NCI-H1048 (cell line): ENCODE results near the gene ANO2.

Experiments
- DNase-seq: peaks from one replicate; lab custom pipeline; 2025; lab: John Stamatoyannopoulos, UW

The ANO2 gene

GRCh38 chr12:5964913-5965900 lies 20.1 kb upstream of the ANO2 start:
- no peak for DNase-seq

GRCh38 chr12:5963515-5963914 lies 18.5 kb upstream of the ANO2 start:
- DNase-seq, result no peak

GRCh38 chr12:5960783-5961182 lies 15.7 kb upstream of the ANO2 start:
- no peak for DNase-seq

- DNase-seq, result no peak
These were observed 11.9 kb upstream of the ANO2 start for GRCh38 chr12:5956987-5957386.

GRCh38 chr12:5954661-5955060 lies 9.6 kb upstream of the ANO2 start:
- no peak for DNase-seq

GRCh38 chr12:5953835-5954586 lies 9.0 kb upstream of the ANO2 start:
- DNase-seq, result no peak

- no peak for DNase-seq
These were observed 7.0 kb upstream of the ANO2 start for GRCh38 chr12:5952031-5952430.

GRCh38 chr12:5948696-5949095 lies 3.6 kb upstream of the ANO2 start:
- DNase-seq, result no peak

- DNase-seq, result no peak
These were observed 1.9 kb upstream of the ANO2 start for GRCh38 chr12:5947006-5947405.

GRCh38 chr12:5946388-5946787 lies 1.3 kb upstream of the ANO2 start:
- DNase-seq, result no peak

- no peak for DNase-seq
These were observed 380 bp downstream of the ANO2 start for GRCh38 chr12:5944688-5945070.

GRCh38 chr12:5944053-5944452 lies 1.0 kb downstream of the ANO2 start:
- no peak for DNase-seq

GRCh38 chr12:5941907-5942306 lies 3.2 kb downstream of the ANO2 start:
- no peak for DNase-seq

GRCh38 chr12:5927732-5928516 lies 17.1 kb downstream of the ANO2 start:
- DNase-seq, result no peak

GRCh38 chr12:5925646-5926045 lies 19.4 kb downstream of the ANO2 start:
- DNase-seq, result no peak

GRCh38 chr12:5924342-5924741 lies 20.7 kb downstream of the ANO2 start:
- DNase-seq, result no peak

GRCh38 chr12:5923751-5924150 lies 21.3 kb downstream of the ANO2 start:
- DNase-seq, result no peak

- DNase-seq, result no peak
These were observed 21.9 kb downstream of the ANO2 start for GRCh38 chr12:5923043-5923605.

GRCh38 chr12:5921966-5922899 lies 22.8 kb downstream of the ANO2 start:
- DNase-seq, result no peak

- DNase-seq, result no peak
These were observed 23.8 kb downstream of the ANO2 start for GRCh38 chr12:5921027-5921909.
